GM12873 (cell line): ENCODE data around the gene COG4.

Source experiments
- CTCF ChIP-seq: IDR thresholded peaks from 2 replicates; pipeline ENCODE4 v1.5.1; 2012; ENCODE audit warnings: low read depth, mild to moderate bottlenecking, moderate library complexity, low read length, control low read depth; ENCODE audit not compliant: insufficient read depth; ENCODE audit errors: missing control alignments

COG4 gene

GRCh38 chr16:70484867-70485266 is 38.5 kb downstream of the COG4 start:
- no peak for TF ChIP-seq CTCF

- no peak for TF ChIP-seq CTCF
These were observed 39.9 kb downstream of the COG4 start for GRCh38 chr16:70483426-70483825.

- no peak for TF ChIP-seq CTCF
These were observed 40.7 kb downstream of the COG4 start for GRCh38 chr16:70482624-70483023.

GRCh38 chr16:70481929-70482536 is 41.3 kb downstream of the COG4 start:
- TF ChIP-seq CTCF = no peak

GRCh38 chr16:70480127-70481105 is 42.9 kb downstream of the COG4 start:
- no peak for TF ChIP-seq CTCF

- no peak for TF ChIP-seq CTCF
These were observed 44.4 kb downstream of the COG4 start for GRCh38 chr16:70478912-70479341.

- TF ChIP-seq CTCF = no peak
These were observed 45.2 kb downstream of the COG4 start for GRCh38 chr16:70478169-70478568.
